OCI-LY3 (cell line): Measurements from ENCODE around the gene STPG3.

Experiments
- H2AFZ ChIP-seq: fragments of 200-600, 300-600 bp; shearing (Covaris generic); 2 replicates; pipeline ENCODE4 v1.6.0; 2014; ENCODE audit warnings: antibody characterized with exemption, low read depth, low read length
- H3K27ac ChIP-seq: fragments of 200-600, 300-600 bp; sonication (generic); 2 replicates; pipeline ENCODE4 v1.5.1; 2014; ENCODE audit warnings: mild to moderate bottlenecking, low read length, moderate library complexity, mixed read lengths
- H3K27me3 ChIP-seq: fragments of 200-600, 300-600 bp; sonication (generic); 2 replicates; pipeline ENCODE4 v1.6.1; 2014; ENCODE audit warnings: low read depth, low read length, mixed read lengths
- H3K36me3 ChIP-seq: fragments of 200-600, 300-600 bp; sonication (generic); replicated peaks from 2 replicates; pipeline ENCODE3; 2014; ENCODE audit warnings: low read depth, low read length, mixed read lengths
- H3K4me1 ChIP-seq: fragments of 300-600, 200-600 bp; sonication (generic); 2 replicates; pipeline ENCODE4 v1.6.1; 2014; ENCODE audit warnings: low read length, mixed read lengths
- H3K4me2 ChIP-seq: fragments of 200-600, 300-600 bp; sonication (generic); 2 replicates; pipeline ENCODE4 v1.6.1; 2014; ENCODE audit warnings: low read length, mixed read lengths
- H3K4me3 ChIP-seq: fragments of 300-600, 200-600 bp; sonication (generic); 2 replicates; pipeline ENCODE4 v1.5.1; 2014; ENCODE audit warnings: antibody characterized with exemption, mild to moderate bottlenecking, low read length, moderate library complexity
- H3K79me2 ChIP-seq: fragments of 300-600, 200-600 bp; shearing (Covaris generic); 2 replicates; pipeline ENCODE4 v1.6.1; 2014; ENCODE audit warnings: mild to moderate bottlenecking, low read length, mixed read lengths
- H3K9ac ChIP-seq: fragments of 300-600, 200-600 bp; shearing (Covaris generic); 2 replicates; pipeline ENCODE4 v1.6.0; 2014; ENCODE audit warnings: mild to moderate bottlenecking, low read length, moderate library complexity
- H3K9me3 ChIP-seq: fragments of 200-600, 300-600 bp; shearing (Covaris generic); 2 replicates; pipeline ENCODE4 v1.6.1; 2014; ENCODE audit warnings: low read length, mixed read lengths; ENCODE audit not compliant: insufficient read depth
- H4K20me1 ChIP-seq: fragments of 200-600, 300-600 bp; sonication (generic); 2 replicates; pipeline ENCODE4 v1.6.1; 2016; ENCODE audit warnings: low read length, mixed read lengths; ENCODE audit not compliant: insufficient read depth
- CTCF ChIP-seq: fragments of 200-600, 300-600 bp; sonication (generic); IDR thresholded peaks from 2 replicates; pipeline ENCODE4 v1.5.1; 2014; ENCODE audit warnings: antibody characterized with exemption, low read length, low read depth
- EZH2phosphoT487 ChIP-seq: fragments of 200-600 bp; shearing (Covaris generic); IDR thresholded peaks from 2 replicates; pipeline ENCODE4 v1.6.1; 2018; ENCODE audit warnings: antibody characterized with exemption, mixed run types, low read depth

Gene STPG3

GRCh38 chr9:137247916-137248175 is 3.2 kb upstream of the STPG3 start:
- no peak overlapping the region for H3K9ac ChIP-seq
- no peak overlapping the region for H3K4me3 ChIP-seq
- H3K9me3 ChIP-seq: no peaks in the 10 kb centered on the region

DNA sequence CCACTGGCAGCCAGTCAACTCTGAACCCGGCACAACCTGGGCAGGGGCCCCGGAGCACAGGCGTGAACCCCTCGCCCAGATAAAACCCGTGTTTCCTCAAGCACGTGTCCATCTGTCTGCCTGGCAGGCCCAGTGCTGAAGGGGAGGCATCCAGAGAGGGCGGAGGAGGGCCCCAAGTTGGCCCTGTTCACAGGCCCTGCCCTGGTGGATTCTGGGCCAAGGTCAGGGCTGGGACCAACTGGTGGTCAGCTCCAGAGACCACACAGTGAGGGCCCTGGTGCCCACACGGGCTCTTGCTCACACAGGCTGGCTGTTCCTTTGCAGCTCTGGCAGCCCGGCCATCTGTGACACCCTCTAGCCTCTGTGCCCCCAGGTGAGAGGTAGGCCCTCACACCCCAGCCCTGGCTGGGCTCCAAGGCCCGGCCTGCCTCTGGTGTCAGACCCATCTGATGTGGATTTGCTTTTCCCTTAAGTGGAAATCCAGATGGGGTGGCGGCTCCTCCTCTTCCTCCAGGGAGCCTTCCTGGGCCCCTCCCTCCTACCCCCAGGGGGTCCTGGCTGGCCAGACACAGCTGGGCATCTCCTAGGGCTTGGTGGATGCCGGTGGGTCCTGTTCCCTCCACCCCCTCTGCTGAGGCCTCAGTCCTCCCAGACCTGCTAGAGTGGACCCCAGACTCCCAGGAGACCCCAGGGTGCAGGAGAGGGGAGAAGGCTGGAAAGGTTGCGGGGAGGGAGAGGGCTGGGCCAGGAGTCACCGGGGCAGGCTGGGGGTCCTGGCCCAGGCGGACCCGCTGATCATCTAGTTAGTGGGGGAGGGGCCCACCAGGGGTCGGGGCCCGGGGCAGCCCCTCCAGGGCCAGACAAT is 525 bp upstream of the STPG3 start:
- H3K4me1 ChIP-seq: peaks cover 26% of the 10 kb centered on the region
- TF ChIP-seq CTCF (no peak), EZH2phosphoT487 (no peak)
- H3K79me2 ChIP-seq: peaks cover 12% of the 10 kb centered on the region
- no peak overlapping the region for H3K9ac ChIP-seq
- H3K27me3 ChIP-seq: no peaks in the 10 kb centered on the region
- H3K4me2 ChIP-seq: no peak overlapping the region
- H4K20me1 ChIP-seq: no peaks in the 10 kb centered on the region
- H3K27ac ChIP-seq: no peak overlapping the region
- H3K36me3 ChIP-seq: no peaks in the 10 kb centered on the region
- no peaks in the 10 kb centered on the region for H3K9me3 ChIP-seq
- H2AFZ ChIP-seq: no peak overlapping the region
- no peak overlapping the region for H3K4me3 ChIP-seq

More at GRCh38 chr9:137247916-137248175, 3.2 kb upstream of the STPG3 start:
- H4K20me1 ChIP-seq: peaks cover 13% of the 10 kb centered on the region
- H3K79me2 ChIP-seq: peaks cover 4% of the 10 kb centered on the region
- peaks cover 10% of the 10 kb centered on the region for H3K4me1 ChIP-seq
- peaks cover 11% of the 10 kb centered on the region for H3K36me3 ChIP-seq
- no peak overlapping the region for H3K27ac ChIP-seq
- H3K27me3 ChIP-seq: no peaks in the 10 kb centered on the region
- TF ChIP-seq EZH2phosphoT487 (no peak), CTCF (no peak)
- H2AFZ ChIP-seq: no peak overlapping the region
- no peak overlapping the region for H3K4me2 ChIP-seq

DNA sequence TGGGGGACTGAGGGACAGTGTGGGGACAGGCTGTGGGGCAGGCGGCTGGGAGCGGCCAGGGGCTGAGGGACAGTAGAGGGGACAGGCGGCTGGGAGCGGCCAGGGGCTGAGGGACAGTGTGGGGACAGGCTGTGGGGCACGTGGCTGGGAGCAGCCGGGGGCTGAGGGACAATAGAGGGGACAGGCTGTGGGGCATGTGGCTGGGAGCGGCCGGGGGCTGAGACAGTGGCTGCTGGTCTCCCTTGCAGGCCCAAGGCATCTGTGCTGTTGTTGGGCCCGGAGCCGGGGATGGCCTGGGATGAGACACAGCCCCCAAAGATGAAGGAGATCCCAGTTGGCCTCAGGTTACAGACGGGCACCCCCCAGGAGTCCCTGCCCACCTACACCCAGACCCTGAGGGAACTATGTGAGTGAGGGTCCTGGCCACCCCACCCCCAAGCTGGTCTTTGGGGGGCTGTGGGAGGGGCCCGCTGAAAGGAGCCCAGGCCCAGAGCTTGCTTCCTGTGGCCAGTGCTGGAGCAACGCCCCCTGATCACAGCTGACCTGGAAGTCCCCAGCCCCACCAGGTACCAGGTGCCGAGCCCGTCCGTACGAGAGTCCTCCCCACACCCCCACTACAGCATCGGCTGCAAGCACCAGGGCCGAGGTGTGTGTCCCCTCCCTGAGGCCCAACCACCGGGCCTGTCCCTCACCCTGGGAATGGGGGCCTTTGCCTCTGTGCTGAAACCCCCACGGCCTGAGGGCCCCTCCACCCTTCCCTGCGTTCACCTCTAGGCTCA is 593 bp downstream of the STPG3 start:
- Histone ChIP-seq H3K4me1 (peaks cover 33% of the 10 kb centered on the region), H3K4me3 (peak overlapping the region; percentile 88), H3K36me3 (peaks cover 6% of the 10 kb centered on the region), H3K9ac (no peak overlapping the region), H3K4me2 (peak overlapping the region; percentile 91), H3K79me2 (peaks cover 23% of the 10 kb centered on the region), H4K20me1 (0 out of 2 replicates have a peak, but pooled peaks cover 6% of the 10 kb centered on the region), H2AFZ (no peak overlapping the region), H3K9me3 (no peaks in the 10 kb centered on the region), H3K27me3 (no peaks in the 10 kb centered on the region), H3K27ac (no peak overlapping the region)
- TF ChIP-seq CTCF (no peak), EZH2phosphoT487 (no peak)
